HepG2 (cell line): ENCODE results near the gene UBAC1. TPM values are rescaled to one million over a fixed set of nuclear protein-coding genes. Genes with fewer than 3 reads are reported as not detected.
A peak's percentile ranks its signal among the peaks of the same experiment; 100 is the strongest.

ENCODE experiments used
- CSRNP1 ChIP-seq: sonication (generic); formaldehyde crosslinking; IDR thresholded peaks from 2 replicates; pipeline ENCODE4 v1.8.1; 2023; ENCODE audit warnings: mild to moderate bottlenecking, missing genetic modification reagents
- FOXJ3 ChIP-seq: sonication (generic); formaldehyde crosslinking; IDR thresholded peaks from 2 replicates; pipeline ENCODE4 v1.4.0; 2020; ENCODE audit warnings: missing genetic modification reagents, mild to moderate bottlenecking, borderline replicate concordance
- JDP2 ChIP-seq: sonication (generic); formaldehyde crosslinking; IDR thresholded peaks from 2 replicates; pipeline ENCODE4 v1.8.1; 2022; ENCODE audit warnings: missing genetic modification reagents, borderline replicate concordance
- MIER2 ChIP-seq: IDR thresholded peaks from 2 replicates; pipeline ENCODE4 v1.6.1; 2016; ENCODE audit warnings: missing biosample characterization, missing genetic modification reagents
- NFYB ChIP-seq: sonication (generic); formaldehyde crosslinking; IDR thresholded peaks from 2 replicates; pipeline ENCODE4 v1.4.0; 2020; ENCODE audit warnings: missing genetic modification reagents
- NR2F2 ChIP-seq: IDR thresholded peaks from 2 replicates; pipeline ENCODE4 v1.6.1; 2012; ENCODE audit warnings: low read depth, inconsistent platforms, borderline replicate concordance
- ONECUT2 ChIP-seq: sonication (generic); formaldehyde crosslinking; IDR thresholded peaks from 2 replicates; pipeline ENCODE4 v1.4.0; 2020; ENCODE audit warnings: missing genetic modification reagents
- SIX1 ChIP-seq: sonication (generic); formaldehyde crosslinking; IDR thresholded peaks from 2 replicates; pipeline ENCODE4 v1.4.0; 2020; ENCODE audit warnings: missing genetic modification reagents, borderline replicate concordance
- SNAPC5 ChIP-seq: sonication (generic); formaldehyde crosslinking; IDR thresholded peaks from 2 replicates; pipeline ENCODE4 v1.8.1; 2023; ENCODE audit warnings: mild to moderate bottlenecking, missing genetic modification reagents, borderline replicate concordance
- SP2 ChIP-seq: sonication (generic); formaldehyde crosslinking; IDR thresholded peaks from 2 replicates; pipeline ENCODE4 v1.5.1; 2020; ENCODE audit warnings: mild to moderate bottlenecking, missing genetic modification reagents
- STAT6 ChIP-seq: sonication (generic); formaldehyde crosslinking; IDR thresholded peaks from 2 replicates; pipeline ENCODE4 v1.4.0; 2020; ENCODE audit warnings: missing genetic modification reagents, mild to moderate bottlenecking, borderline replicate concordance
- ZBTB21 ChIP-seq: sonication (generic); formaldehyde crosslinking; IDR thresholded peaks from 2 replicates; pipeline ENCODE4 v1.4.0; 2020; ENCODE audit warnings: missing genetic modification reagents
- ZBTB3 ChIP-seq: sonication (generic); formaldehyde crosslinking; IDR thresholded peaks from 2 replicates; pipeline ENCODE4 v1.4.0; 2020; ENCODE audit warnings: low read depth, mild to moderate bottlenecking, moderate library complexity, missing genetic modification reagents, borderline replicate concordance
- ZC3H4 ChIP-seq: sonication (generic); formaldehyde crosslinking; IDR thresholded peaks from 2 replicates; pipeline ENCODE4 v1.4.0; 2020; ENCODE audit warnings: missing genetic modification reagents, borderline replicate concordance
- ZNF18 ChIP-seq: sonication (generic); formaldehyde crosslinking; IDR thresholded peaks from 2 replicates; pipeline ENCODE4 v1.8.0; 2022; ENCODE audit warnings: mild to moderate bottlenecking, missing genetic modification reagents; ENCODE audit not compliant: insufficient replicate concordance
- ZNF329 ChIP-seq: sonication (generic); formaldehyde crosslinking; IDR thresholded peaks from 2 replicates; pipeline ENCODE4 v1.9.0; 2021; ENCODE audit warnings: low read depth, mild to moderate bottlenecking, missing genetic modification reagents
- ZNF737 ChIP-seq: sonication (generic); formaldehyde crosslinking; IDR thresholded peaks from 2 replicates; pipeline ENCODE4 v1.5.0; 2020; ENCODE audit warnings: missing genetic modification reagents, mild to moderate bottlenecking, borderline replicate concordance
- ZNF777 ChIP-seq: sonication (generic); formaldehyde crosslinking; IDR thresholded peaks from 2 replicates; pipeline ENCODE4 v1.4.0; 2020; ENCODE audit warnings: missing genetic modification reagents
- ZNF782 ChIP-seq: sonication (generic); formaldehyde crosslinking; IDR thresholded peaks from 2 replicates; pipeline ENCODE4 v1.4.0; 2020; ENCODE audit warnings: missing genetic modification reagents, mild to moderate bottlenecking, borderline replicate concordance
- polyA plus RNA-seq, 8 experiments: library from polyadenylated mRNA; depleted of rRNA in 3 of 8; stranded (reverse) in 7 of 8; unstranded in 1 of 8; fragments of >200 nt; fragmentation: Illumina TruSeq in 4 of 8; extraction: Trizol in 4 of 8; gene quantifications; 2 replicates each; pipeline versions ENCODE4 v1.2.1 to v1.2.3, GENCODE V29; 2011 to 2016; ENCODE audit warnings: low read depth in 4 of 8, missing spikeins in 1 of 8, mixed read lengths in 1 of 8; ENCODE audit not compliant: insufficient read depth in 1 of 8
- total RNA-seq, 5 experiments: library from RNA; depleted of rRNA; stranded (reverse); fragments of >200 nt; fragmentation: Illumina TruSeq; extraction: Trizol; gene quantifications; 2 replicates each; pipeline ENCODE4 v1.2.3, GENCODE V29; 2016; ENCODE audit warnings: low read depth in 1 of 5

The UBAC1 gene
- total and polyA plus RNA-seq, 2 of the 13 experiments (the other 11 are each of a cell fraction or from before 2014, with no cell fraction given): 32.2 to 34.1 TPM

- TF ChIP-seq SNAPC5 (peak; percentile 97), STAT6 (CRISPR knock-in tag) (peak; percentile 85), NFYB (CRISPR knock-in tag) (peak; percentile 53; the same call in 1 of the 2 replicates), ZNF737 (peak; percentile 99), ZNF777 (CRISPR knock-in tag) (peak; percentile 87), ZBTB3 (peak; percentile 79; the same call in 1 of the 2 replicates), NR2F2 (no peak), SIX1 (CRISPR knock-in tag) (peak; percentile 78; the same call in 1 of the 2 replicates), ZBTB21 (CRISPR knock-in tag) (peak; percentile 80; the same call in 1 of the 2 replicates), ZC3H4 (CRISPR knock-in tag) (peak; percentile 94; the same call in 1 of the 2 replicates), FOXJ3 (peak; percentile 57; the same call in 1 of the 2 replicates), MIER2 (peak; percentile 100), JDP2 (CRISPR knock-in tag) (peak; percentile 98), ZNF18 (CRISPR knock-in tag) (peak; percentile 98), ZNF329 (CRISPR knock-in tag) (peak; percentile 96), ONECUT2 (CRISPR knock-in tag) (peak; percentile 82), CSRNP1 (CRISPR knock-in tag) (peak; percentile 96), ZNF782 (CRISPR knock-in tag) (peak; percentile 99), SP2 (CRISPR knock-in tag) (peak; percentile 66)
These were observed 10.7 kb upstream of the UBAC1 start (continued) for GRCh38 chr9:135971892-135972291.
